ENCODE results near the gene PPFIA1. TPM values are rescaled to one million over a fixed set of nuclear protein-coding genes. Genes with fewer than 3 reads are reported as not detected.

The PPFIA1 gene
- total and polyA plus RNA-seq, 2 of the 13 experiments (the other 11 are each of a cell fraction or from before 2014, with no cell fraction given) = 29.9 to 45.2 TPM

- TF ChIP-seq, protein P1, sequence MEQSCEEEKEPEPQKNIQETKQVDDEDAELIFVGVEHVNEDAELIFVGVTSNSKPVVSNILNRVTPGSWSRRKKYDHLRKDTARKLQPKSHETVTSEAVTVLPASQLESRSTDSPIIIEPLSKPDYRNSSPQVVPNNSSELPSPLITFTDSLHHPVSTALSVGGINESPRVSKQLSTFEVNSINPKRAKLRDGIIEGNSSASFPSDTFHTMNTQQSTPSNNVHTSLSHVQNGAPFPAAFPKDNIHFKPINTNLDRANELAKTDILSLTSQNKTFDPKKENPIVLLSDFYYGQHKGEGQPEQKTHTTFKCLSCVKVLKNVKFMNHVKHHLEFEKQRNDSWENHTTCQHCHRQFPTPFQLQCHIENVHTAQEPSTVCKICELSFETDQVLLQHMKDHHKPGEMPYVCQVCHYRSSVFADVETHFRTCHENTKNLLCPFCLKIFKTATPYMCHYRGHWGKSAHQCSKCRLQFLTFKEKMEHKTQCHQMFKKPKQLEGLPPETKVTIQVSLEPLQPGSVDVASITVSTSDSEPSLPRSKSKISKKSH (CRISPR knock-in tag; IDR thresholded peaks at IDR 0.05; ENCODE audit: borderline replicate concordance) = peak; percentile 52; the same call in 1 of the 2 replicates
- no peak for TF ChIP-seq XRCC5 (optimal IDR thresholded peaks at IDR 0.05; ENCODE audit: low read length)
- TF ChIP-seq, protein P2, sequence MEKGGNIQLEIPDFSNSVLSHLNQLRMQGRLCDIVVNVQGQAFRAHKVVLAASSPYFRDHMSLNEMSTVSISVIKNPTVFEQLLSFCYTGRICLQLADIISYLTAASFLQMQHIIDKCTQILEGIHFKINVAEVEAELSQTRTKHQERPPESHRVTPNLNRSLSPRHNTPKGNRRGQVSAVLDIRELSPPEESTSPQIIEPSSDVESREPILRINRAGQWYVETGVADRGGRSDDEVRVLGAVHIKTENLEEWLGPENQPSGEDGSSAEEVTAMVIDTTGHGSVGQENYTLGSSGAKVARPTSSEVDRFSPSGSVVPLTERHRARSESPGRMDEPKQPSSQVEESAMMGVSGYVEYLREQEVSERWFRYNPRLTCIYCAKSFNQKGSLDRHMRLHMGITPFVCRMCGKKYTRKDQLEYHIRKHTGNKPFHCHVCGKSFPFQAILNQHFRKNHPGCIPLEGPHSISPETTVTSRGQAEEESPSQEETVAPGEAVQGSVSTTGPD (CRISPR knock-in tag; IDR thresholded peaks at IDR 0.05) = no peak
- TF ChIP-seq RFXANK (CRISPR knock-in tag; IDR thresholded peaks at IDR 0.05) = no peak
- no peak for TF ChIP-seq CEBPB (IDR thresholded peaks at IDR 0.05; ENCODE audit: borderline replicate concordance, low read depth, low read length)
- TF ChIP-seq PAXIP1 (CRISPR knock-in tag; conservative IDR thresholded peaks at IDR 0.05) = 0 out of 2 replicates have a peak, but pooled peaks have one; percentile 31
- TF ChIP-seq HNRNPLL (IDR thresholded peaks at IDR 0.05; ENCODE audit: low read depth, low read length, poor library complexity, severe bottlenecking) = peak; percentile 60
- TF ChIP-seq MXI1 (IDR thresholded peaks at IDR 0.05; ENCODE audit: borderline replicate concordance, low read depth, low read length) = peak; percentile 54; the same call in 1 of the 3 replicates
- no peak for TF ChIP-seq CHCHD3 (CRISPR knock-in tag; IDR thresholded peaks at IDR 0.05)
- TF ChIP-seq, protein P3, sequence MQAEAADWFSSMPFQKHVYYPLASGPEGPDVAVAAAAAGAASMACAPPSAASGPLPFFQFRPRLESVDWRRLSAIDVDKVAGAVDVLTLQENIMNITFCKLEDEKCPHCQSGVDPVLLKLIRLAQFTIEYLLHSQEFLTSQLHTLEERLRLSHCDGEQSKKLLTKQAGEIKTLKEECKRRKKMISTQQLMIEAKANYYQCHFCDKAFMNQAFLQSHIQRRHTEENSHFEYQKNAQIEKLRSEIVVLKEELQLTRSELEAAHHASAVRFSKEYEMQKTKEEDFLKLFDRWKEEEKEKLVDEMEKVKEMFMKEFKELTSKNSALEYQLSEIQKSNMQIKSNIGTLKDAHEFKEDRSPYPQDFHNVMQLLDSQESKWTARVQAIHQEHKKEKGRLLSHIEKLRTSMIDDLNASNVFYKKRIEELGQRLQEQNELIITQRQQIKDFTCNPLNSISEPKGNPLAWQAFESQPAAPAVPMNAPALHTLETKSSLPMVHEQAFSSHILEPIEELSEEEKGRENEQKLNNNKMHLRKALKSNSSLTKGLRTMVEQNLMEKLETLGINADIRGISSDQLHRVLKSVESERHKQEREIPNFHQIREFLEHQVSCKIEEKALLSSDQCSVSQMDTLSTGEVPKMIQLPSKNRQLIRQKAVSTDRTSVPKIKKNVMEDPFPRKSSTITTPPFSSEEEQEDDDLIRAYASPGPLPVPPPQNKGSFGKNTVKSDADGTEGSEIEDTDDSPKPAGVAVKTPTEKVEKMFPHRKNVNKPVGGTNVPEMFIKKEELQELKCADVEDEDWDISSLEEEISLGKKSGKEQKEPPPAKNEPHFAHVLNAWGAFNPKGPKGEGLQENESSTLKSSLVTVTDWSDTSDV (CRISPR knock-in tag; IDR thresholded peaks at IDR 0.05) = no peak
- peak; percentile 16; the same call in 1 of the 2 replicates for TF ChIP-seq TBX2 (CRISPR knock-in tag; IDR thresholded peaks at IDR 0.05; ENCODE audit: borderline replicate concordance)
- no peak for TF ChIP-seq ZNF770 (CRISPR knock-in tag; IDR thresholded peaks at IDR 0.05)
- TF ChIP-seq KLF13 (CRISPR knock-in tag; IDR thresholded peaks at IDR 0.05) = peak; percentile 82; the same call in 1 of the 2 replicates
Observed at GRCh38 chr11:70270104-70270876, at the start of gene PPFIA1 (continued).

All from HepG2 (cell line).